ENCODE data around the gene CYTH2.

GRCh38 chr19:48484247-48484893 is 15.2 kb downstream of the CYTH2 start:
- TF ChIP-seq MAX (IDR thresholded peaks at IDR 0.05), result no peak
- TF ChIP-seq CEBPB (IDR thresholded peaks at IDR 0.05), result no peak
- no peak for TF ChIP-seq CREB1 (IDR thresholded peaks at IDR 0.05; ENCODE audit: low read depth)
